ENCODE data around the gene ST6GALNAC1. TPM values are rescaled to one million over a fixed set of nuclear protein-coding genes. Genes with fewer than 3 reads are reported as not detected.
A peak's percentile ranks its signal among the peaks of the same experiment; 100 is the strongest.

ST6GALNAC1 gene
- total RNA-seq, 1 donor from 2014 or later: not detected

GRCh38 chr17:76674600-76674999 is 31.0 kb upstream of the ST6GALNAC1 start:
- DNase-seq: no peak

DNA sequence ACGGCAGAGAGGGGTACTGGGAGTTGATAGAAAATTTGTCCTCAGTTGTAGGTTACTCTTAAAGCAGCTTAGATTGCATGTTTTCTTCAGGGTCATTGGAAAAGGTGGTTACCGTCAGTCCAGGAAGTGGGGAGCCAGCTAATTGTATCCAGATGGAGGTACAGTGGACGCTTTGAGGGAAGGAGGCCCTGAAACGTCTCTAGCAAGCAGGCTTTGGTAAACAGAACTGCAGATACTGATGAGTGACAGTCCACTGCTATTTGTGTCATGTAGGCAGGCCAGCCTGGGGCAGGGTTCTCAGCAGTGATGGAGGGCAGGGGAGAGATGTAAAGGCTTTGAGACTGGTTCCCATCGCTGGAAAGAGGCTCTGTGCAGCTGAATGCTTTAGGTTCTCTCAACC is 30.2 kb upstream of the ST6GALNAC1 start:
- no peak for DNase-seq

DNA sequence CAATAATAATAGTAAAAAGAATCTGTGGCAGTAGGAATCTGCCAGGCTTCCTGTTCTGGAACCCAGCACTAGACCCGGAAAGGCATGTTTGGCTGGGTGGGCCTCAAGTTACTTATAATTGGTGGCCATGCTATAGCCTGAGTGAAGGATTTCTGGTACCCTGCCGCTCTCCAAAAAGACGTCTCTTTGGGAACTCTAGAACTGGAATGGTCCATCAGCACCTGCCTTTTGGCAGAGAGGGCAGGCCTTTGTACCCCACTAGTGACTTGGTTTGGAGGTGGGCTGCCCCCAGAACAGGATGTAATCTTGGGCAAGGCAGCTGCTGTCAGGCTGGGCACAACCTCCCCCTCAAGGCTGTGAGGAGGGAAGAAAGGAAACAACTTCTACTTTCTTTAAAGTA is 29.3 kb upstream of the ST6GALNAC1 start:
- DNase-seq: no peak

DNA sequence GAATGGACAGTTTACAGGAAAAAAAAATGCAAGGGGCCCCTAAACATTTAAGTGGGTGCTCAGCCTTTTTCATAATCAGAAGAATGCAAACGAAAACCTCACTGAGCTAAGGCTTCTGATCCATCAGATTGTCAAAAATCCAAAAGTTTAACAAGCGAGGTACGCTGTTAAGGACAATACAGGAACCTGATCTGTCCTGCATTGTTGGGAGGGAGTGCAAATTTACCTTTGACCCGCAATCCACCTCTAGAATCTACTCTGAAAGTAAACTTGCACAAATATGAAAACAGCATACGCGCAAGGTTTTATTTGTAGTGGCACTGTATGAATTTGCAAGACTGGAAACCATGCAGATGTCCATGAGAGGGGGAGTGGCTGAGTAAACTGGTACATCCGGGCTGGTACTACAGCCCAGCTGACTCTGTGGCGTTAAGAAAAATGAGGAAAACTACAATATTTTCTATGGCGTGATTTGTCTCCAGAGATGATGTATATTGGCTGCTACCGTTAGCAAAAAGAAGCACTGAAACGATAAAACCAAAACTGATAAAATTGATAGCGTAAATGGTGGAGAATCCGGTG is 28.8 kb upstream of the ST6GALNAC1 start:
- no peak for DNase-seq

DNA sequence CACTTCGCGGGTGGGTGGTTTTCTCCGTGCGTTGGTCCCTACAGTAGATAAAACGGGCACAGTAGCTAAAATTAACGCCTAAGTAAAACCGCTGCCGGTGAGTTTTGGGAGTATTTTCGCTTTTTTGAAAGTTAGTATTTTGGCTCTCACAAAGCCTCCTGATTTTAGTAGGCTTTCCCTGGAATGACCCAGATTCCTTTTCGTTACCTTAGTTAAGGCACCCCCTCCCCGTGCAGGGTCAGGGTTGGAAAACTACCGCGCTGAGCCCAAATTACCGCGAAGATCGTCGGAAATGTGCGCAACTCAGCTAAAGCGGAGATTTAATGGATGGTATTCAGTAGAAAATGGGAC is 28.3 kb upstream of the ST6GALNAC1 start:
- no peak for DNase-seq

DNA sequence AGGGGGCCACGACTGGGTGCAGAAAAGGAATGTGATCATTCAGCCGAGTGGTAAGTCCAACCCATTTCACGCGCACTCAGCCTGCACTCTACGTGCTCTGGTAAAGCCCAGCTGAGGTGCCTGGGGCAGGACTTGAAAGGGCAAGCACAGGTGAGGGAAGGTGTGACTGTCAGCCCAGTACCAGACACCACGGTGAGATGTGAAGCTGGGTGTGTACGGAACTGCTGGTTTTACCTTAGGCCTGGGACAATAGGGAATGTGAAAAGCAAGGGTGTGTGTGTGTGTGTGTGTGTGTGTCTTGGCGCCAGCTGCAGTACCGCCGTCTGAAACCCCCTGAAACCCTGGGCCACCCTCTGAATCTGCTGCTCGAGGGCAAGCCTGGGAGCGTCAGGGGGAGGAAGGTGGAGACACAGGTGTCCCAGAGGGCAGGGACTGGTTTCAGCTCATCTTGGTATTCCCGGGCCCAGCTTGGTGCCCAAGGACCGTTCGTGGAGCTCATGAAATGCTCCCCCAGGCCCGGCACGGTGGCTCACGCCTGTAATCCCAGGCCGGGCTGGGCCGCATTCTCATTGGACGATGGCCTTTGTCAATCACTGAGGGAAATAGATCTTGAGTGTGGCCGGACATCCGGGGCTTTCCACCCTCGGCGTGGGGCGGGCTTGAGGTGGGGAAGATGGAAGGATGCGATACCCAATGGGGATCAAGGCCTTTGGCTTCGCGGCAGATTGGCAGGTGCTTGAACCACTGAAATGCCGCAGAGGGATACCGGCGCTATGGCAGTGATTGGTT is 27.8 kb upstream of the ST6GALNAC1 start:
- DNase-seq: peak; percentile 100

DNA sequence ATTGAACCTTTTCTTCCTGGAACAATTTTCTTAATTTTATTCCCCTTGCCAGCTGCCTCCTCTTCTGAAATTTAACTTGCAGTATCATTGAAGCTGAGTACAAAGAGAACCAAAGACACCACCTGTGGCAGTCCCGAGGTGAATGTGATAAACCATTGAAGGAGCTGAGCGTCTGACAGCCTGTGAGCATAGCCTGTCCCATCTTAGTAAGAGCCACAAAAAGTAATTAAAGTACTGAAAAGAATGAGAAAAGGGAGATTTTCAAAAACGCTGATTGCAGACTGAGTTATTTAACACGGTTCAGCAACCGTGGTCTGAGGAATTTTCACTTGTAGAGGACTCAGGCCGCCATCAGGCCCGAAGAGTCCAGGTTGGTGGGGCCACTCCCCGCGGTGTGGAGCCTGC is 27.2 kb upstream of the ST6GALNAC1 start:
- no peak for DNase-seq

- DNase-seq: no peak
Observed at GRCh38 chr17:76670020-76670717, 26.6 kb upstream of the ST6GALNAC1 start.

DNA sequence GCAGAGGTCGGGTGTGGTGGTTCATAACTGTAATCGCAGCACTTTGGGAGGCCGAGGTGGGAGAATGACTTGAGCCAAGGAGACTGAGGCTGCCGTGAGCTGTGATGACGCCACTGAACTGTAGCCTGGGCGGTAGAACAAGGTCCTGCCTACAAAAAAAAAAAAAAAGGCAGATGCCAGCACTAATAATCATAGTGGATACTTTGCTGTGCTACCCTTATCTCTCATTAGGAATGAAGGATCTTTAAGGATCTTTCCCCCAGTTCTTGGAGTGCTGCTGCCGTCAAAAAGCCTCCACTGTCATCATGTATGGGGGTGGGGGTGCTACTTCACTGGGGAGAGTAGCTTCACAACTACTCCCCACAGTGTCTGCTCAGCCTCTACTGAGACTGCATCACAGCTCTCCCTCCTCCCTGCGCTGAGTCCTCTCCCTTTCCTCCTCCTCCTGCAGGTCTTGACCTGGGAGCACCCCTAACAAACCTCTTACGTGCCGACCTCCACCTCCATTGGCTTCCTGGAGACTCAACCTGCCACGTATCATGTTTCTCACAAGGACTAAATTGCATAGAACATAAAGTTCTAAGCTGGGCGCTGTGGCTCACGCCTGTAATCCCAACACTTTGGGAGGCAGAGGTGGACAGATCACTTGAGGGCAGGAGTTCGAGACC is 24.4 kb upstream of the ST6GALNAC1 start:
- no peak for DNase-seq

DNA sequence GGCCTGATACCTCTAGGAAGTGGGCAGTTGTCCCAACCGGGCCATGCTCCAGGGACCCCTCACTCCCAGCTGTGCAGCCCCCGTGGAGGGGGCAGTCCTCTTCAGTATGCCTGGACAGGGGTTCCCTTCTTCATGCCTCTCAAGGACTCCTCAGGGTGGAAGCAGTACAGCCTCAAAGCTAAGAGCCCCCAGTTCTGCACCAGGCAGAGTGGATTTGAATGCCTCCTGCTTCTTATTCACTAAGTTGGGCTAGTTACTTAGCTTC is 23.9 kb upstream of the ST6GALNAC1 start:
- DNase-seq: no peak

- no peak for DNase-seq
Observed at GRCh38 chr17:76660656-76661042, 17.1 kb upstream of the ST6GALNAC1 start.

DNA sequence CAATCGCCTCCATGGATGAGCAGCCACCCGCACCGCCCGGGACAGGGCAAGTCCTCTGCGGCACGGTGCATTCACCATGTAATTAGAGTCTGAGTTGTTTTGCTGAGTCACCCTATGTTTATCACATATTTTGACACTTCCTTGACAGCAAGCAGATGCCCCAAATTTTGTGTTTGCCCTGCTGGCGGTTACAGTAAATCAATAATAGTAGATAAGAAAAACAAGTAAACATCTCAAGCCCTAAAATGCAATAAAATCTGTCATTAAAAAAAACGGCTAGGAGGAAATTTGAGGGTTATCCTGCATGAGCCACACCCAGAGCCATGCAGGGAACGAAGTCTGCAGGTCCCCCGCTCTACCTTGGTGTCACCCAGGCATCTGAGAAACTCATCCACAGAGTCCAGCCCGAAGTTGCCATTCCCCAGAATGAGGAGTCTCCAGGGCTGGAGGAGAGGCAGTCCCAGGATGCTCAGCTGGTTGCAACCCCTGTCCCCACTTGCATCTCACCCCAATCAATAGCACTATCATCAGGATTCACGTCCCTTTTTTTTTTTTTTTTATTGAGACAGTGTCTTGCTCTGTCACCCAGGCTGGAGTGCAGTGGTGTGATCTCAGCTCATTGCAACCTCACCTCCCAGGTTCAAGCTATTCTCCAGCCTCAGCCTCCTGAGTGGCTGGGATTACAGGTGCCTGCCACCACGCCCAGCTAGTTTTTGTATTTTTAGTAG is 16.5 kb upstream of the ST6GALNAC1 start:
- DNase-seq: no peak

GRCh38 chr17:76658242-76658662 is 14.7 kb upstream of the ST6GALNAC1 start:
- DNase-seq: no peak

DNA sequence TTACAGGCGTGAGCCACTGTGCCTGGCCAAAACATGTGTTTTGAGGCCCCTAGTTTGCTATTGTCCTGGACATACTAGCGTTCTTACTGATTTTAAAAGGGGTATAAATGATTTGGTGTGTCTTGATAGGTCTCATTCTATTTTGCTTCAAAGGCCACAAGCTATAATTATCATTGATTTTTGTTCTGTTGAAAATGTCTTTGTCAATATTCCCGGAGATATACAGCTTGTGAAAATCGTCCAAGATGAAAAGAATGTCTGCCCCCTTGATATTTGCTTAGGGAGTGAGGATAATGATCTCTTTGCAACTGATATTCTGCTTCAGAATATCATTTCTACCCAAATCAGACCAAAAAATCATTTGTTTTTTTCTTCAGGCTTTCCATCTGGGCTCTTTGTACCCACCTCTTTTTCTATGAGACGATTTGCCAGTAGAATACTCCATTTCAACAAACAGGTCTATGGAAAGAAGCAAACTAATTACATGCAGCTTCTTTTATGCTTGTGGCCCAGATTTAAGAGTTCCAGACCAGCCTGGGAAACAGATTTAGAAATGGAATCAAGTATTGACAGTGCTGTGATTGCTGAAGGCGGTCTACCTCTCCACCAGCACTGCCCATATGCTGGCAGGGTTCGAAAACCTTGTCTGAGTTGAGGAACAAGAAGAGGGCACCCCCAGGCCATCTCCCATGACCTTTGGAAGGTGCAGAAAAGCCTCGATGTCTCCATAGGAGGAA is 14.1 kb upstream of the ST6GALNAC1 start:
- no peak for DNase-seq

DNA sequence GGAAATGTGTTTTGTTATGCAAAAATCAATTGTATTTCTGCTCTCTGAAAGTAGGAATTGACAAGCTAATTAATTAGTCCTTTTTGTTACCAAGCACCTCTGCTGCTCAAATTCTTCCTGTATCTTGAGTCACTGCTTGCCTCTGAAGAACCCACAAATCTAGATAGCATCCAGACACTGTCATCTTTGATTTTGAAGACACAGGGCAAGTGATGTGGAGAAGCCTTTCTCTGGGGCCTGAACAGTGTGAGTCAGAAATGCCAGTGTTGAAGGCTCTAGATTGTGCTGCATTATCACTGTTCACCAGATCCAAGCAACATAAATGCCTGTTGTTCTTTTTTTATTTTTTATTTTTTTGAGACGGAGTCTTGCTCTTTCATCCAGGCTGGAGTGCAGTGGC is 10.9 kb upstream of the ST6GALNAC1 start:
- DNase-seq: no peak

DNA sequence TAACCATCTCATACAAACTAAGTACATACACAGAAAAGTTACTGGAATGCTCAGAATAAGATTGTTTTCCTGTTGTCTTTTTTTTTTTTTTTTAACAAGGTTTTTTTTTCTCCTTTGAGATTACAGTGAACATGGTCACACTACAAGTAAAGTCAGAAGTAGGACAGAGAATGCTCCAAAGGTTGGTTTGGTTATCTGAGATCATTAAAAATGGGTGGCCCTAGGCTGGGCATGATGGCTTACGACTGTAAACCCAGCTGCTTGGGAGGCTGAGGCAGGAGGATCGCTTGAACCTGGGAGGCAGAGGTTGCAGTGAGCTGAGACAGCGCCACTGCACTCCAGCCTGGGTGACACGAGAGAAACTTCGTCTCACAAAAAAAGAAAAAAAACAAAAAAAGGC is 6.9 kb upstream of the ST6GALNAC1 start:
- no peak for DNase-seq

DNA sequence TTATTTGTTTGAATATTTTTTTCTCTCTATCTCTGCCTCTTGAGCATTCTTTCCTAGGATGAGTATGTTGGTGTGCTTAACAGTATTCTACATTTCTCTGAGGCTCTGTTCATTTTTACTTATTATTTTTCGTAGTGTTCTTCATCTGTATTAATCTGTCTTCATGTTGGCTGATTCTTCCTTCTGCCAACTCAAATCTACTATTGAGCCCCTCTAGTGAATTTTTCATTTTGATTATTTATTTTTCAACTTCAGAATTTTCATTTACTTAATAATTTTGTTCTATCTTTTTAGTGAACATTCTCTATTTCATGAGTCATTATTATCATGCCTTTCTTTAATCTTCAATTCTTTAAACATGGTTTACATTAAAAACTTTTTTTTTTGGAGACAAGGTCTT is 3.2 kb upstream of the ST6GALNAC1 start:
- no peak for DNase-seq

- DNase-seq: no peak
Observed at GRCh38 chr17:76645481-76645880, 1.9 kb upstream of the ST6GALNAC1 start.

DNA sequence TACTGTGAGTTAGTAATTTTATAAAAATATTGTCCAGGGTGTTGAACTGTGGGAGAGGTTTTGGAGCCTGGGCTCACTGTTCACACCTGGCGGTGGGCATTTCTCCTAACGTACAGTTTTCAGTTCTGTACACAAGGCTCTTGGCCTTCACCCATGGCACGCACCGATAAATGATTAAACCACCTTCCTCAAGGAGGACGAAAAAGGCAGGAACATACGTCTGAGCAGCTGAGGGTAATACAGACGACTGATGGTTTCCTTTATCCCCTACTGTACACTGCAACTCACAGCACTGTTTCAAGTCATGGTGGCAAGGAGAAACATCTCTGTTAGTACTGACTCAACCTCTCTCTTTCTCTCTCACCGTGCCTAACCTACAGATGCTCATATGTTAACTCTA is 1.4 kb upstream of the ST6GALNAC1 start:
- no peak for DNase-seq

- no peak for DNase-seq
Observed at GRCh38 chr17:76642994-76643393, 563 bp downstream of the ST6GALNAC1 start.

GRCh38 chr17:76642032-76642561 is 1.5 kb downstream of the ST6GALNAC1 start:
- DNase-seq: no peak

GRCh38 chr17:76641501-76641900 is 2.1 kb downstream of the ST6GALNAC1 start:
- no peak for DNase-seq

All from skin of body (tissue), 2 donors.